HL-60 (cell line): Measurements from ENCODE around the gene SFTPB.

Experiments
- CTCF ChIP-seq: IDR thresholded peaks from one replicate; pipeline ENCODE4 v1.5.1; 2011; ENCODE audit warnings: low read length, control low read depth, inconsistent platforms; ENCODE audit not compliant: insufficient read depth
- REST ChIP-seq: IDR thresholded peaks from 2 replicates; pipeline ENCODE4 v1.6.1; 2012; ENCODE audit warnings: low read depth; ENCODE audit not compliant: insufficient replicate concordance

- no peak for TF ChIP-seq CTCF
- TF ChIP-seq REST, result no peak
These were observed 26.3 kb upstream of the SFTPB start, which contains the start of gene GNLY for GRCh38 chr2:85694052-85695025.
